CD1c-positive myeloid dendritic cell (primary cell): ENCODE measurements around the gene CCDC69.
"Not testable (repeated sequence)": the region's sequence is repeated elsewhere in the genome, so short reads cannot be mapped to it uniquely, and the experiment has no call there.

Source experiments
- DNase-seq: peaks from one replicate; pipeline ENCODE4 v3.0.0-alpha.2; 2016; ENCODE audit errors: extremely low spot score

Gene CCDC69, protein sequence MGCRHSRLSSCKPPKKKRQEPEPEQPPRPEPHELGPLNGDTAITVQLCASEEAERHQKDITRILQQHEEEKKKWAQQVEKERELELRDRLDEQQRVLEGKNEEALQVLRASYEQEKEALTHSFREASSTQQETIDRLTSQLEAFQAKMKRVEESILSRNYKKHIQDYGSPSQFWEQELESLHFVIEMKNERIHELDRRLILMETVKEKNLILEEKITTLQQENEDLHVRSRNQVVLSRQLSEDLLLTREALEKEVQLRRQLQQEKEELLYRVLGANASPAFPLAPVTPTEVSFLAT

DNA sequence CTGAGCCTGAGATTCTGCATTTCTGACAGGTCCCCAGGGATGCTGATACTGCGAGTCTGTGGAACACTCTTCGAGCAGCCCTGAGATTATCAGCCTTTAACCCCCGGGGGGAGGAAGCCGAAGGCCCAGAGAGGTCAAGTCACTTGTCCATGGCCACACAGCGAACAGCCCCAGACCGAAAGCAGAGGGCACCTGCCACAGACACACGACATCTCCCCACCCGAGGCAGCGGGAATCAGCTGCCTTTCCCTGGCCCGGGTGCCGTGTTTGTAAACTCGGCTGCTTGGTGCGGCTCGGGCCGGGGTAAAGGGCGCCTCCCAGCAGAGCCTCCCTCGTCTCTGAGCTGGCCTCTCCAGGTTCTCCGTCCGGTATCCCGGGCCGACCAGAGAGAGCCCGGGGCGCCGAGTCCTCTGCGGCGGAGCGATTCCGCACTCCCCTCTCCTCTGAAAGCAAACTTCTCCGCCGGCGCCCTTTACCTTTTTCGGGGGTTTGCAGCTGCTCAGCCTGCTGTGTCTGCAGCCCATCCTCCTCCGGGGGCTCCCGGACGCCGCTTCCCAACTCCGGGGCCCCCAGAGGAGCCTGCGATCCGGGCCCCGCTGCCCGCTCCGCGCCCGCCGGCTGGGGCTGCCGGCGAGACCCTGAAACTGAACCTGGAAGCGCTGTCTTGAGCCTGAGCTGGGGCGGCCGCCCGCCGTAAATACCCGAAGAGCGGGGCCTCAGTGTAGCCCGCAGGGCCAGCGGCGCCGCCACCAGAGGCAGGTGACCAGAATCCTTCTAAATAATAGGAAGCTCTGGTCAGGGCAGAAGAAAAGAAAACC, at the start of gene CCDC69:
Gene CCDC69 (minus strand): TSS at position 646 of the 818 bp plus-strand sequence. CDS start 122 bp downstream, at position 524.
- peak; percentile 77 for DNase-seq

GRCh38 chr5:151271336-151271735, 47.4 kb upstream of the CCDC69 start:
- peak; percentile 47 for DNase-seq

DNA sequence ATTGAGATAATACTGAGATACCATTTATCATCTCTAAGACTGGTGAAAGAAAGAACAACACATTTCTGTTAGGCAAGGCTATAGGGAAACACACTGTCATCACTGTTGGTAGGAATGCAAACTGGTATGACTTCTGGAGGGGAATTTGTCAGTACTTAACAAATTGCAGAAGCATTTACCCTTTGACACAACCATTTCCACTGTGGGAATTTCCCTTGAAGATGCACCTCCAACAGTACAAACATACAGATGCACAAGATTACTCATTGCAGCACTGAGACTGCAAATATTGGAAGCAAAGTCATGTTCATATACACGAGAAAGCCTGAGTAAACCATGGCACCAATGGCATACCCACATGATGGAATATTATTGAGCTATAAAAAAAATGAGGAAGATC, 46.7 kb upstream of the CCDC69 start:
- DNase-seq, result peak; percentile 80

DNA sequence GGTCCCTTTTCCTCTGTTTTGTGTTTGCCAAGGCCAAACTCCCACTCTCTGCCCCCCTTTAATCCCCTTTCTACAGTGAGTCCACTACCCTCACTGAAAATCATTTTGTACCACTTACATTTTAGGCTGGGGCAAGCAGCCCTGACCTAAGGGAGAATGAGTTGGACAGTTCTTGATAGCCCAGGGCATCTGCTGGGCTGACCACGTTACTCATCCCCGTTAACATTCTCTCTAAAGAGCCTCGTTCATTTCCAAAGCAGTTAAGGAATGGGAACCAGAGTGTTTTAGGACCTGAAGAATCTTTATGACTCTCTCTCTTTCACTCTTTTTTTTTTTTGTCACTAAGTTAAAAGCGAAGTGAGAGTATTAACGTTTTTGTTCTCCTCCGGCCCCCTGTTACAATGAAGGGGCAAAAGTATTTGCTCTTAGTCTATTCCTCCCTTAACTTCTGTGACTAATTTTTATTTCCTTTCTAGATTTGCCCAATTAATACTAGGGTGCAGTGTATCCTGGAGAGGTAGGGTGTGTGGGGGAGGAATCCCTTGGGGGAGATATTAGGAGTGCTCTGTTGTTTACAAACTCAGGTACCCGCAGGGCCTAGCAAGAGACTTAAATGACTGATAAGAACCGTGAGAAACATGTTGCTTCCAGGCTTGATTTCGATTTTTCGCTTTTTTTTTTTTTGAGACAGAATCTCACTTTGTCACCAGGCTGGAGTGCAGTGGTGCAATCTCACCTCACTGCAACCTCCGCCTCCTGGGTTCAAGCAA, 43.8 kb upstream of the CCDC69 start:
- no peak for DNase-seq

DNA sequence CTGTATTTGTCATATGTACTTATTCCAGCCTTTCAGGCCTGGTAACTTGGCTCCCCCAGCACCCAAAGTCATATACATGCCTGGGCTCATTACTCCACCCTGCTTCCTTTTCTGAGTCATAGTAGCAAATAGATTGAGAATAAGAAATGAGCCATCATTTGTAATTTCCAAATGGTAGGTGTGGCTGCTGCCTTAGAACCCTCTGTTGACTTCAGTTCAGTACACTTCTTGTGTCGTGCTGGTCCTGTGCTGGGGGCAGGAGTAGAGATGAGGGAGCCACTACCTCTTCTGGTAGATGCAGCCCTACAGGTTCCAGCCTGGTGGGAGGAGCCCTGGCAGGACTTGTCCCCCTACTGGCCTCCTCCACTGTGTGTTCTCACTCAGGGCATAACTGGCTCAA, 40.2 kb upstream of the CCDC69 start:
- peak; percentile 50 for DNase-seq

GRCh38 chr5:151262532-151262931, 38.6 kb upstream of the CCDC69 start:
- DNase-seq, result no peak

- no peak for DNase-seq
Observed at GRCh38 chr5:151259931-151260330, 36.0 kb upstream of the CCDC69 start.

GRCh38 chr5:151258816-151259215, 34.9 kb upstream of the CCDC69 start:
- peak; percentile 63 for DNase-seq

- peak; percentile 92 for DNase-seq
Observed at GRCh38 chr5:151258201-151258611, 34.3 kb upstream of the CCDC69 start.

DNA sequence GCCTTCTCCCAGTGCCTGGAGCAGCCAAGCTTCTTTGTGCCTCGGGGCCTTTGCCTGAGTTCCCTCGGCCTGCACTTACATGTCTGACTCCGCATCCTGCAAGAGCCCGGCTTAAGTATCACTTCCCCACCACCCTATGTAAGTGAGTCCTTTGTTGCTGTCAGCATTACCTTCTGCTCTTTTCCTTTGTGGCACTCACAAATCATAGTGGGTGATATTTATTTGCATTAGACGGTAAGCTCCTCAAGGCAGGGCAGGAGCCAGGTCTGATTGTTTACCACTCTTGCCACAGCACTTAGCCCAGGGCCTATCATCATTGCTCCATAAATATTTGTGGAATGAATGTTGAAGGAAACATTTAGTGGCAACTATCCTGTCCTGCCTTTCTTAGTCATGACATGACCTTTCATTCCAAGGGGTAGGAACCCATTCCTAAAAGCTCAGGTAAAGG, 33.9 kb upstream of the CCDC69 start:
- peak; percentile 81 for DNase-seq

DNA sequence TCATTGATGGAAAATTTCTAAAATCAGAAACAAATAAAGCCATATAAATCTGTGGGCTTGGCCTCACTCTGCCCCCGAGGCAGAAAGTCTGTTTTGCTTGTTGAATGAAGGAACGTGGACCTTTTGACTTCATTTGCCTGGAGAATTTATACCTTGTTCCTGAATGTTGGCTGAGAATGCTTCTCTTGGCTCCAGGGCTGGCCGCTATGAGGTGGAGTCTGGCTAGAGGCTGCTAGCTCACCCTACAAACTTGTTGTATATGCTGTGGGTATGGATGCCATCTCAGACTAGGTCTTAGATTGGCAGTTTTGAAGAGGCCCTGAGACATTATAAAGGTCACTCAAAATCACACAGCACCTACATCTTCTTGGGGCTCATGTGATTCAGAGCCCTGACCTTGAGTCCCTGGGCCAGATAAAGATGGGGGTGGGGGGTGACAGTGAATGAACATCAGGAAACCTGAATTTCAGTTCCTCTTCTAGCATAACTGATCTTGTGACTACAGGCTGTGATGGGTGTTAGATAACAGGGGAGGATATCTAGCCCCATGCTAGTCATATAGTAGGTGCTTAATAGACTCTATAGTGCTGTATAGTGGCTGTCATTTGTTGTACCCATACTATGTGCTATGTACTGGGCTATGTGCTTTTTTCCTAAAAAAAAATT, 31.9 kb upstream of the CCDC69 start:
- peak; percentile 84 for DNase-seq

DNA sequence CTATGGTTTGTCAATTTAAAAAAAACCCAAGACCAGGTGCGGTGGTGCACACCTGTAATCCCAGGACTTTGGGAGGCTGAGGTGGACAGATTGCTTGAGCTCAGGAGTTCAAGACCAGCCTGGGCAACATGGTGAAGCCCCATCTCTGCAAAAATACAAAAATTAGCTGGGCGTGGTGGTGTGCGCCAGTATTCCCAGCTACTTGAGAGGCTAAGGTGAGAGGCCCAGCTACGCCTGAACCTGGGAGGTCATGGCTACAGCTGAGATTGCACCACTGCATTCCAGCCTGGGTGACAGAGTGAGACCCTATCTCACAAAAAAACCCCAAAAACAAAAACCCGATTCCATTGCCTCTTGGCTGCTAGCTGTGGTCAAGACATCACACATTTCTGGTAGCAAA, 31.1 kb upstream of the CCDC69 start:
- not testable (repeated sequence) for DNase-seq

DNA sequence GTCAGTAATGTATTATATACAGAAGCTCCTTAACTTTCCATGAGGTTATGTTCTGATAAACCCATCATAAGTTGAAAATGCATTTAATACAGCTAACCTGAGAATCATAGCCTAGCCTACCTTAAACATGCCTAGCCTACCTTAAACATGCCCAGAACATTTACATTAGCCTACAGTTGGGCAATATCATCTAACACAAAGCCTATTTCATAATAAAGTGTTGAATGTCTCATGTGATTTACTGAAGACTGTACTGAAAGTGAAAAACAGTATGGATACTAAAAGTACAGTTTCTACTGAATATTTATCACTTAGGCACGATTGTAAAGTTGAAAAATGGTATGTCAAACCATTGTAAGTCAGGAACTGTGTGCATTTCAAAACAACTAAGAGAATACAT, 30.7 kb upstream of the CCDC69 start:
- DNase-seq, result no peak

DNA sequence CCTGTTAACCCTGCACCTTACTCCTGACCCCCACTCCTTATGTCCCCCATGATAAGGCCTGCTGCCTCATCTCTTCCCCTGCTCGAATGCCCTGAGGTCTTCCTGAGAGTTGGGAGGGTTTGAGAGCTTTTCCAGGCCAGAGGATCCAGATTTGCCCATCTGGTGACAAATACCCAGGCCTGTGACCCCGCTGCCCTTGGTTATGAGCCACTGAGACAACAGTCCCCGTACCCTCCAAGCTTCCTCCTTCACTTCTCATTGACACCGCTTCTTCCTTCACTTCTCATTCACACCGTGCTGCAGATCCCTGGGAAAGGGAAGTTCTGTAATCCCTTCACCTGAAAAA, 29.7 kb upstream of the CCDC69 start:
- DNase-seq, result peak; percentile 48

- peak; percentile 100 for DNase-seq
Observed at GRCh38 chr5:151252762-151253604, 29.1 kb upstream of the CCDC69 start, which contains the start of gene GM2A. GM2A (plus strand) TSS chr5:151253185; CDS start chr5:151253217, 32 bp downstream.

- no peak for DNase-seq
Observed at GRCh38 chr5:151251621-151252020, 27.7 kb upstream of the CCDC69 start.

DNA sequence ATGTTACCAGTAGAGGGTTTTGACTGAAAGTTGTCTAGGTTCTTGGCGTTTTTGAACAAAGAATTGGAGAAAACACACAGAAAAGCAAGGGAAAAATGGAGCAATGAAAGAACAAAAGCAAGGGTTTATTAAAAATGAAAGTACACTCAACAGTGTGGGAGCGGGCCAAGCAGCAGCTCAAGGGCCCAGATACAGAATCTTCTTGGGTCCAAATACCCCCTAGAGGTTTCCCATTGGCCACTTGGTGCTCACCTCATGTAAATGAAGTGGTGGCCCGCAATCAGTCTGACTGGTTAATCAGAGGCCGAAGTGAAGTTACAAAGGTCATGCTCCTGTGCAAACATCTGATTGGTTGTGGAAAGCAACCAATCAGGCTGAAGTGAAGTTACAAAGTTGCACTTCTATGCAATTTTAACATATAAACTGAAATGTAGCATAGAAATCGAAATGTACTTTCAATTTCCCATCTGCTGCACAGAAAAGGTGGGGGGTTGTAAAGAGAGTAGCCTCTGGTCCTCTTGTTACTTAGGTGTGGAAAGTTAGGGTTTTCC, 27.2 kb upstream of the CCDC69 start:
- DNase-seq, result no peak

DNA sequence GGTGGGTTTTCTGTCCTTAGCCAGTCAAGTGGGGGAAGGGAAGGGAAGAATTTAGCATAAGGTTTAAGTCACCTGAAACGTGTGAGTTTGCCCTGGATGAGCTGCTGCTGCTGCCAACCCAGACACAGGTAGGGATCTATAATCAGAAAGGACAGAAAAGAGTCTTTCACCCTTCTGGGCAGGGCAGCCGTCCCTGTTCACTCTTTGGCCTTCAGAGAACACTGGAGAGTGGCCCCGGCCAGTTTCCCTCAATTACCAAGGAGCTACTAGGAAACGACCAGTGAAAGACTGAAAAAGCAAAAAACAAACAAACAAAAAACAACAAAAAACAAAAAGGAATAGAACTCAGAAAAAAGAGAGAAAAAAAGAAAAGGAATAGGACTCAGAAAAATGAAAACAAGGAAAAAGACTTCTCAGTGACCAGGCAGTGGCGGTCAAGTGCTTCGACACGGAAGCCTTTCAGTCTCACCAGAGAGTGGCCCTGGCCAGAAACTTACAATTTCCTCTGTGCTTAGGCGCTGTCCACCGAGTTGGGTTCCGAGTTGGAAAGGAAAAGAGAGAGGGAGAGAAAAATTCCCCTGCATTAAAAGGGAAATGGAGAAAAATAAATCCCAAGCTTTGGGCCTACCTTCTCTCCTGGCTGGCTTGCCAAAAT, 26.6 kb upstream of the CCDC69 start:
- DNase-seq, result no peak

DNA sequence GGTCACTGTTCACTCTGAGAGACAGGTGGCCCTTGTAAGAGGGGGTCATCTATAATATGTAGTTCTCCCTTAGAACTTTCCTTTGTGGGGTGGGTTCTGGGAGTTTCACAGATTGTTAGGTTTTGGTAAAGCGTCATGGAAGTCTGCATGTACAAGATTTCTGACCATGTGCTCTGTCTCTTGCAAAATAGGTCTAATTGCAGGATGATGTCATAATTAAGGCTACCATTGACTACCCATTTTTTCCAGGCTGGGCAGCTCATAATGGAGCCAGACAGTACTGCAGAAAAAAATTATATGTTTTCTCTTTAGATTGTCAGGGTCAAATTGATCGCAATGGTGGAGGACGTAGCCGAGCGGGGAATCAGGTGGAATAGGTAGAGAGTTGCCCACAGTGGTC, 25.4 kb upstream of the CCDC69 start:
- no peak for DNase-seq

GRCh38 chr5:151248651-151249050, 24.8 kb upstream of the CCDC69 start:
- DNase-seq, result no peak
